RPMI7951 (cell line): ENCODE data around the gene TMCO2. TPM values are rescaled to one million over a fixed set of nuclear protein-coding genes. Genes with fewer than 3 reads are reported as not detected.

Source experiments
- total RNA-seq: library from RNA; depleted of rRNA; stranded (reverse); fragments of >200 nt; shearing (Covaris generic); gene quantifications from 2 replicates; pipeline ENCODE4 v1.2.3, GENCODE V29; 2014; rRNA removed

The TMCO2 gene
- total RNA-seq, 1 experiment from 2014 or later, result not detected

Other genes with a start within 250 kb of the TMCO2 start
- 539 and 593 TPM in 2 replicates for gene CAP1, start 207.2 kb upstream of the TMCO2 start, total RNA-seq
- gene PPT1, start 150.7 kb upstream of the TMCO2 start, total RNA-seq, result 88.5 and 99.4 TPM in 2 replicates
- 25.0 and 27.9 TPM in 2 replicates for gene RLF, start 86.5 kb upstream of the TMCO2 start, total RNA-seq
- 51.7 and 61.9 TPM in 2 replicates for gene ZMPSTE24, start 10.3 kb downstream of the TMCO2 start, total RNA-seq
- gene COL9A2, start 69.3 kb downstream of the TMCO2 start, total RNA-seq, result 0.12 and 0.68 TPM in 2 replicates
- 23.6 and 24.4 TPM in 2 replicates for gene SMAP2, start 125.8 kb downstream of the TMCO2 start, total RNA-seq
- gene ZFP69B, start 202.5 kb downstream of the TMCO2 start, total RNA-seq, result 2.8 and 3.1 TPM in 2 replicates
- gene ZFP69, start 229.4 kb downstream of the TMCO2 start, total RNA-seq, result 4.9 and 6.3 TPM in 2 replicates